Glutamatergic neuron (in vitro differentiated cells): ENCODE data around the gene CENPL. TPM values are rescaled to one million over a fixed set of nuclear protein-coding genes. Genes with fewer than 3 reads are reported as not detected.

ENCODE experiments used
- DNase-seq: peaks from one replicate; pipeline ENCODE4 v3.0.0; 2022
- H3K27ac Mint-ChIP-seq: one replicate; pipeline ENCODE4 v1.8.0; 2020; ENCODE audit warnings: mild to moderate bottlenecking, mixed read lengths, inconsistent platforms; ENCODE audit not compliant: unreplicated experiment
- H3K27me3 Mint-ChIP-seq: one replicate; pipeline ENCODE4 v1.8.0; 2020; ENCODE audit warnings: mild to moderate bottlenecking, moderate library complexity, mixed read lengths, inconsistent platforms; ENCODE audit not compliant: unreplicated experiment
- H3K36me3 Mint-ChIP-seq: one replicate; pipeline ENCODE4 v1.8.0; 2020; ENCODE audit warnings: mild to moderate bottlenecking, mixed read lengths, inconsistent platforms; ENCODE audit not compliant: unreplicated experiment
- H3K4me1 Mint-ChIP-seq: one replicate; pipeline ENCODE4 v1.8.0; 2020; ENCODE audit warnings: mild to moderate bottlenecking, low read depth, mixed read lengths, inconsistent platforms; ENCODE audit not compliant: unreplicated experiment
- H3K4me3 Mint-ChIP-seq: one replicate; pipeline ENCODE4 v1.8.0; 2020; ENCODE audit warnings: mild to moderate bottlenecking, mixed read lengths, inconsistent platforms; ENCODE audit not compliant: unreplicated experiment
- H3K9me3 Mint-ChIP-seq: one replicate; pipeline ENCODE4 v1.8.0; 2020; ENCODE audit warnings: mild to moderate bottlenecking, moderate library complexity, mixed read lengths, inconsistent platforms; ENCODE audit not compliant: unreplicated experiment
- CTCF ChIP-seq: fragments of 200-600 bp; sonication (generic); IDR thresholded peaks from one replicate; pipeline ENCODE4 v1.5.0; 2021; ENCODE audit not compliant: partially characterized antibody, unreplicated experiment
- long read RNA-seq: library from polyadenylated mRNA; unstranded; transcript quantifications from one replicate; pipeline ENCODE4 v2.0.0, GENCODE V29; 2020; ENCODE audit not compliant: unreplicated experiment
- total RNA-seq: library from RNA; stranded (reverse); fragmentation: NEBNext Ultra II Directional; extraction: Animal tissue kit (Norgen Biotek cat#: 25700); gene quantifications from one replicate; pipeline ENCODE4 v1.2.1, GENCODE V29; 2021; ENCODE audit not compliant: unreplicated experiment

Gene CENPL
- total RNA-seq, result 4.3 TPM
- long read RNA-seq, partial matches to known transcripts, result 0 of 2 reads
- long read RNA-seq, other reads (novel, unspliced or antisense), result 2 of 2 reads

- Mint-ChIP-seq H3K36me3 (no peaks in the 10 kb centered on the region), H3K27me3 (peaks cover 8% of the 10 kb centered on the region)
- peak; percentile 39 for TF ChIP-seq CTCF
Observed at GRCh38 chr1:173824315-173825081, at the start of gene CENPL, which contains the start of gene DARS2. TSS of gene CENPL (minus strand) at chr1:173824883. CDS start at chr1:173811299, 13,584 bp downstream. TSS of gene DARS2 (plus strand) at chr1:173824673. CDS start at chr1:173825230, 557 bp downstream.

GRCh38 chr1:173871500-173871899 lies 46.8 kb upstream of the CENPL start:
- H3K36me3 Mint-ChIP-seq, result no peaks in the 10 kb centered on the region
- peaks cover 12% of the 10 kb centered on the region for H3K9me3 Mint-ChIP-seq
- no peak for DNase-seq
- no peak overlapping the region for H3K4me3 Mint-ChIP-seq
- peaks cover 7% of the 10 kb centered on the region for H3K27me3 Mint-ChIP-seq
- TF ChIP-seq CTCF, result no peak
- H3K4me1 Mint-ChIP-seq, result peaks cover 4% of the 10 kb centered on the region
- peak overlapping the region; percentile 11 for H3K27ac Mint-ChIP-seq

More at GRCh38 chr1:173824315-173825081, at the start of gene CENPL, which contains the start of gene DARS2:
- H3K9me3 Mint-ChIP-seq, result peaks cover 8% of the 10 kb centered on the region
- peak within 1 kb of the TSS; percentile 97 for H3K27ac Mint-ChIP-seq
- H3K4me3 Mint-ChIP-seq, result peak within 1 kb of the TSS; percentile 98
- peak; percentile 88 for DNase-seq
- H3K4me1 Mint-ChIP-seq, result peaks cover 11% of the 10 kb centered on the region

- H3K27me3 Mint-ChIP-seq, result peaks cover 7% of the 10 kb centered on the region
- peaks cover 8% of the 10 kb centered on the region for H3K4me1 Mint-ChIP-seq
- no peak overlapping the region for H3K27ac Mint-ChIP-seq
- no peak for TF ChIP-seq CTCF
- no peaks in the 10 kb centered on the region for H3K36me3 Mint-ChIP-seq
- no peak overlapping the region for H3K4me3 Mint-ChIP-seq
- H3K9me3 Mint-ChIP-seq, result peaks cover 12% of the 10 kb centered on the region
- no peak for DNase-seq
Observed at GRCh38 chr1:173871091-173871490, 46.4 kb upstream of the CENPL start.

- Mint-ChIP-seq H3K27ac (no peak overlapping the region), H3K4me1 (peaks cover 14% of the 10 kb centered on the region)
- DNase-seq, result no peak
Observed at GRCh38 chr1:173870252-173871075, 45.8 kb upstream of the CENPL start.

More at GRCh38 chr1:173870252-173871075, 45.8 kb upstream of the CENPL start:
- TF ChIP-seq CTCF, result no peak
- Mint-ChIP-seq H3K27me3 (peaks cover 7% of the 10 kb centered on the region), H3K36me3 (peaks cover under 1% of the 10 kb centered on the region), H3K4me3 (no peak overlapping the region), H3K9me3 (peaks cover 12% of the 10 kb centered on the region)
